RPMI8226 (cell line): ENCODE results near the gene USP28.
"Not testable (repeated sequence)": the region's sequence is repeated elsewhere in the genome, so short reads cannot be mapped to it uniquely, and the experiment has no call there.

Experiments
- DNase-seq: peaks from one replicate; pipeline ENCODE4 v3.0.0-alpha.2; 2015

USP28 gene

GRCh38 chr11:113771964-113772363, 103.4 kb downstream of the USP28 start:
- no peak for DNase-seq

GRCh38 chr11:113764527-113765219, 110.7 kb downstream of the USP28 start:
- no peak for DNase-seq

DNA sequence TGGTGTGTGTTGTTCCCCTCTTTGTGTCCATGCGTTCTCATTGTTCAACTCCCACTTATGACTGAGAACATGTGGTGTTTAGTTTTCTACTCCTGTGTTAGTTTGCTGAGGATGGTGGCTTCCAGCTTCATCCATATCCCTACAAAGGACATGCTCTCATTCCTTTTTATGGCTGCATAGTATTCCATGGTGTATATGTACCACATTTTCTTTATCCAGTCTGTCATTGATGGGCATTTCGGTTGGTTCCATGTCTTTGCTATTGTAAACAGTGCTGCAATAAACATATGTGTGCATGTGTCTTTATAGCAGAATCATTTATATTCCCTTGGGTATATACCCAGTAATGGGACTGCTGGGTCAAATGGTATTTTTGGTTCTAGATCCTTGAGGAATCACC, 112.3 kb downstream of the USP28 start:
- DNase-seq = not testable (repeated sequence)

GRCh38 chr11:113760241-113760640, 115.1 kb downstream of the USP28 start:
- DNase-seq = no peak

- DNase-seq = no peak
Measured at GRCh38 chr11:113752932-113753331, 122.4 kb downstream of the USP28 start.
